ENCODE measurements around the gene TMEM178B.
"Not testable (repeated sequence)": the region's sequence is repeated elsewhere in the genome, so short reads cannot be mapped to it uniquely, and the experiment has no call there.

The TMEM178B gene

GRCh38 chr7:141374425-141374824, 300.6 kb downstream of the TMEM178B start:
- DNase-seq (ENCODE audit: extremely low read depth, low read depth), result no peak

GRCh38 chr7:141375442-141375841, 301.6 kb downstream of the TMEM178B start:
- no peak overlapping the region for H3K4me3 ChIP-seq (replicated peaks; ENCODE audit: low read depth, low read length)
- no peak for TF ChIP-seq CTCF (IDR thresholded peaks at IDR 0.05; ENCODE audit: low read depth, low read length, missing control alignments)
- no peak for DNase-seq (ENCODE audit: extremely low read depth, low read depth)

More at GRCh38 chr7:141374425-141374824, 300.6 kb downstream of the TMEM178B start:
- no peak overlapping the region for H3K4me3 ChIP-seq (replicated peaks; ENCODE audit: low read depth, low read length)
- no peak for TF ChIP-seq CTCF (IDR thresholded peaks at IDR 0.05; ENCODE audit: low read depth, low read length, missing control alignments)

GRCh38 chr7:141377906-141378305, 304.0 kb downstream of the TMEM178B start:
- no peak for TF ChIP-seq CTCF (IDR thresholded peaks at IDR 0.05; ENCODE audit: low read depth, low read length, missing control alignments)
- no peak overlapping the region for H3K4me3 ChIP-seq (replicated peaks; ENCODE audit: low read depth, low read length)
- no peak for DNase-seq (ENCODE audit: extremely low read depth, low read depth)

- H3K4me3 ChIP-seq (replicated peaks; ENCODE audit: low read depth, low read length), result no peak overlapping the region
- no peak for DNase-seq (ENCODE audit: extremely low read depth, low read depth)
- no peak for TF ChIP-seq CTCF (IDR thresholded peaks at IDR 0.05; ENCODE audit: low read depth, low read length, missing control alignments)
Measured at GRCh38 chr7:141378405-141378804, 304.5 kb downstream of the TMEM178B start.

GRCh38 chr7:141381794-141382427, 308.0 kb downstream of the TMEM178B start:
- DNase-seq (ENCODE audit: extremely low read depth, low read depth), result no peak
- no peak for TF ChIP-seq CTCF (IDR thresholded peaks at IDR 0.05; ENCODE audit: low read depth, low read length, missing control alignments)
- H3K4me3 ChIP-seq (replicated peaks; ENCODE audit: low read depth, low read length), result no peak overlapping the region

- DNase-seq (ENCODE audit: extremely low read depth, low read depth); H3K4me3 ChIP-seq (replicated peaks; ENCODE audit: low read depth, low read length): not testable (repeated sequence)
Measured at GRCh38 chr7:141383356-141383755, 309.5 kb downstream of the TMEM178B start.

- DNase-seq (ENCODE audit: extremely low read depth, low read depth), result no peak
- H3K4me3 ChIP-seq (replicated peaks; ENCODE audit: low read depth, low read length), result no peak overlapping the region
- no peak for TF ChIP-seq CTCF (IDR thresholded peaks at IDR 0.05; ENCODE audit: low read depth, low read length, missing control alignments)
Measured at GRCh38 chr7:141386881-141387280, 313.0 kb downstream of the TMEM178B start.

Data from HFF-Myc (cell line).